ENCODE measurements around the gene NEB.

The NEB gene

DNA sequence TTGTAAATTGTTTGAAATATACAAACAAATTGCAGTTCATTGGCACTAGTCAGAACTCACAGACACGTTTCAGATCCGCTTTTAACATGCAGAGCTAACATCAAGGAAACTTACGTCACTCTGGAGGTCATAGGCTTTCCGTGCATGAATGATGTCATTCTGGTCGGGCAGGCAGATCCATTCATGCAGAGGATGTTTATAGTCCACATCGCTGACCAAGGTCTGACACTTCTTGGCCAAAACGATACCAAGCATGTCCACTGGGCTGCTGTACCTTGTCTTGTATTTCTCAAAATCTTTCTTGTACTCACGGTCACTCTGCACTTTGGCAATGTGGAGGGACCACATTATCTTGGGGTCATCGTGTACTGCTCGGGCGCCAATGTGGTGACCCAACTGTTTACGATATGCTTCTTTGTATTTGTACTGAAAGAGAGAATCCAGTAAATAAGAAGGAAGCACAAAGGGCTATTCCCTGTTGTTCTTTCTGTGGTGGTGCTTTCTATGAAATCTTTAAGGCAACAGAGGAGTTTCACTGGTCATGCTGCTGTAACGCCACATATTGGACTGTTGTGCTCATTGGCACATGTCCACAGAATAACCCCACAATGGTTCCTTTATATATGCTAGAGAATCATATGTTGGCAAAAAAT, 114.8 kb downstream of the NEB start:
- TF ChIP-seq, protein P1, sequence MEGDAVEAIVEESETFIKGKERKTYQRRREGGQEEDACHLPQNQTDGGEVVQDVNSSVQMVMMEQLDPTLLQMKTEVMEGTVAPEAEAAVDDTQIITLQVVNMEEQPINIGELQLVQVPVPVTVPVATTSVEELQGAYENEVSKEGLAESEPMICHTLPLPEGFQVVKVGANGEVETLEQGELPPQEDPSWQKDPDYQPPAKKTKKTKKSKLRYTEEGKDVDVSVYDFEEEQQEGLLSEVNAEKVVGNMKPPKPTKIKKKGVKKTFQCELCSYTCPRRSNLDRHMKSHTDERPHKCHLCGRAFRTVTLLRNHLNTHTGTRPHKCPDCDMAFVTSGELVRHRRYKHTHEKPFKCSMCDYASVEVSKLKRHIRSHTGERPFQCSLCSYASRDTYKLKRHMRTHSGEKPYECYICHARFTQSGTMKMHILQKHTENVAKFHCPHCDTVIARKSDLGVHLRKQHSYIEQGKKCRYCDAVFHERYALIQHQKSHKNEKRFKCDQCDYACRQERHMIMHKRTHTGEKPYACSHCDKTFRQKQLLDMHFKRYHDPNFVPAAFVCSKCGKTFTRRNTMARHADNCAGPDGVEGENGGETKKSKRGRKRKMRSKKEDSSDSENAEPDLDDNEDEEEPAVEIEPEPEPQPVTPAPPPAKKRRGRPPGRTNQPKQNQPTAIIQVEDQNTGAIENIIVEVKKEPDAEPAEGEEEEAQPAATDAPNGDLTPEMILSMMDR (conservative IDR thresholded peaks at IDR 0.05; ENCODE audit: low read length) = no peak
- TF ChIP-seq EZH2phosphoT487 (IDR thresholded peaks at IDR 0.05; ENCODE audit: borderline replicate concordance) = no peak
- Histone ChIP-seq H3K27me3 (ENCODE audit: insufficient read depth, low read length, poor library complexity, severe bottlenecking) (no peaks in the 10 kb centered on the region), H4K20me1 (ENCODE audit: insufficient read depth, low read length, poor library complexity, severe bottlenecking) (no peaks in the 10 kb centered on the region), H3K4me3 (ENCODE audit: low read length, poor library complexity, severe bottlenecking) (no peak overlapping the region), H3K36me3 (ENCODE audit: insufficient read depth, low read length) (no peaks in the 10 kb centered on the region), H3K9ac (ENCODE audit: low read depth, low read length, poor library complexity, severe bottlenecking) (no peak overlapping the region), H3K9me2 (replicated peaks; ENCODE audit: low read depth, low read length) (no peaks in the 10 kb centered on the region), H3F3A (ENCODE audit: low read depth) (no peaks in the 10 kb centered on the region), H3K4me1 (ENCODE audit: insufficient read depth, low read length, poor library complexity, severe bottlenecking) (peaks cover 5% of the 10 kb centered on the region), H3K79me2 (ENCODE audit: insufficient read depth, low read length) (no peaks in the 10 kb centered on the region), H3K4me2 (ENCODE audit: low read depth, low read length, poor library complexity, severe bottlenecking) (no peak overlapping the region), H2AFZ (ENCODE audit: low read length) (no peak overlapping the region), H3K9me3 (ENCODE audit: insufficient read depth, low read depth, low read length) (no peaks in the 10 kb centered on the region)

DNA sequence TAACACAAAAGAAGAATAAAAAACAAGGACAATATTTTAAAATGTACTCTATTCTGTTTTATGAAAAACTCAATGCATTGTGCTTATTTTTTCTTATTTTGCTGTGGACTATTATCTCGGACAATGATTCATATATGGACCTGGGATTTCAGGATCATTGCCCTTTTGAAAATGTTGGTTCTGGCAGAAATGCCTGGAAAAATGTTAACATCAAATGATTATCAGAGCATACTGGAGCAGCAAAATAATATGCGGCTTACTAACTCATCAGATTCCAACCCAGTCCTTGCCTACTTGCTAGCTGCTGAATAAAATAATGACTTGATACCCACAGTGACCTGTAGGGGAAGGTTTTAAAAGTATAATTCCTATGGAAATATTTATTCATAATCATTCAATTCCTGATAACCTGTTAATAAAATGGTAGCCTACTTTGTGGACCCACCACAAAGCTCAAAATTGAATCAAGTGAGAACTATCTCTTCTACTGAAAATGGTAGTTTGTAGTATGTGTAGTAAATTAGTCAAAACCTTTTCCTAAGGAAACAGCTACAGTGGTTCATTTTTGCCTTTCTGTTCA, 117.4 kb downstream of the NEB start:
- Histone ChIP-seq H3K4me2 (ENCODE audit: low read depth, low read length, poor library complexity, severe bottlenecking) (no peak overlapping the region), H3F3A (ENCODE audit: low read depth) (no peaks in the 10 kb centered on the region), H3K36me3 (ENCODE audit: insufficient read depth, low read length) (no peaks in the 10 kb centered on the region), H4K20me1 (ENCODE audit: insufficient read depth, low read length, poor library complexity, severe bottlenecking) (no peaks in the 10 kb centered on the region), H2AFZ (ENCODE audit: low read length) (no peak overlapping the region), H3K27me3 (ENCODE audit: insufficient read depth, low read length, poor library complexity, severe bottlenecking) (no peaks in the 10 kb centered on the region), H3K4me1 (ENCODE audit: insufficient read depth, low read length, poor library complexity, severe bottlenecking) (peaks cover 5% of the 10 kb centered on the region), H3K4me3 (ENCODE audit: low read length, poor library complexity, severe bottlenecking) (no peak overlapping the region), H3K9me3 (ENCODE audit: insufficient read depth, low read depth, low read length) (no peaks in the 10 kb centered on the region), H3K79me2 (ENCODE audit: insufficient read depth, low read length) (no peaks in the 10 kb centered on the region), H3K9ac (ENCODE audit: low read depth, low read length, poor library complexity, severe bottlenecking) (no peak overlapping the region), H3K9me2 (replicated peaks; ENCODE audit: low read depth, low read length) (no peaks in the 10 kb centered on the region)
- TF ChIP-seq EZH2phosphoT487 (IDR thresholded peaks at IDR 0.05; ENCODE audit: borderline replicate concordance) = no peak
- TF ChIP-seq, protein P1 (conservative IDR thresholded peaks at IDR 0.05; ENCODE audit: low read length) = peak; percentile 18; the same call in 1 of the 2 replicates

DNA sequence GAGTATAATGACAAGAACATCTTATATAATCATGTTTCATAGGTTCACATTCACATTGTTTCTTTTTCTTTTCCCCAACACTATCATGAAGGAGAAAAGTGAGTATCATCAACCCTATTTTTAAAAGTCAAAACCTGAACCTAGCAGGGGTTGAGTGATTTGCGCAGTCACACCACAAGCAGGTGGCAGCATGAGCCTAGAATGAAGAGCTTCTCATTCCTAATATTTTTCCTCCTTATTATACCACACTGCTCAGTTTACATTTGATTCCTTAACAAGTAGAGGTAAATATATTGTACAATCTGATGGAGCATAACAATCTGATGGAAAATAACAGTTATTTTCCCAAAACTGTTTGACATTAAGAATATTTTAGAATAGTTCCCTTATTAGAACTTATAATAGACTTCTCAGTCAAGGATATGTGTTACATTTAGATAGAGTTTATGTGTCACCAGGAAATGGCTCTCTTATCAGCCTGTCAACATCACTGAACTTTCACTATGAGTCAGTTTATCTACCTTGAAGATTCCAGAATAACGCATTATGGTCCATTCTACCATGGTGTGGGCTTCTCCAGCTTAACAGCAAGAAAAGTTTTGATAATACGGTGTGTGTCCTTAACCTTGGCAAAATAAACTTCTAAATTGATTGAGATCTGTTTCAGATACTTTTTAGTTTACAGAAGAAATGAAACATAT, 119.5 kb downstream of the NEB start:
- Histone ChIP-seq H4K20me1 (ENCODE audit: insufficient read depth, low read length, poor library complexity, severe bottlenecking) (no peaks in the 10 kb centered on the region), H3K79me2 (ENCODE audit: insufficient read depth, low read length) (no peaks in the 10 kb centered on the region)

More for the DNA sequence above, 119.5 kb downstream of the NEB start:
- Histone ChIP-seq H3K4me2 (ENCODE audit: low read depth, low read length, poor library complexity, severe bottlenecking) (no peak overlapping the region), H3K9ac (ENCODE audit: low read depth, low read length, poor library complexity, severe bottlenecking) (no peak overlapping the region), H3F3A (ENCODE audit: low read depth) (no peaks in the 10 kb centered on the region), H3K36me3 (ENCODE audit: insufficient read depth, low read length) (no peaks in the 10 kb centered on the region), H3K4me1 (ENCODE audit: insufficient read depth, low read length, poor library complexity, severe bottlenecking) (peaks cover 5% of the 10 kb centered on the region), H3K27me3 (ENCODE audit: insufficient read depth, low read length, poor library complexity, severe bottlenecking) (no peaks in the 10 kb centered on the region), H3K9me3 (ENCODE audit: insufficient read depth, low read depth, low read length) (no peaks in the 10 kb centered on the region), H2AFZ (ENCODE audit: low read length) (no peak overlapping the region), H3K9me2 (replicated peaks; ENCODE audit: low read depth, low read length) (no peaks in the 10 kb centered on the region), H3K4me3 (ENCODE audit: low read length, poor library complexity, severe bottlenecking) (no peak overlapping the region)
- TF ChIP-seq, protein P1 (conservative IDR thresholded peaks at IDR 0.05; ENCODE audit: low read length) = peak; percentile 46
- no peak for TF ChIP-seq EZH2phosphoT487 (IDR thresholded peaks at IDR 0.05; ENCODE audit: borderline replicate concordance)

Measured in Loucy (cell line).